Endothelial cell (in vitro differentiated cells): Measurements from ENCODE around the gene CYP8B1. TPM values are rescaled to one million over a fixed set of nuclear protein-coding genes. Genes with fewer than 3 reads are reported as not detected.

Experiments
- DNase-seq: peaks from one replicate; pipeline ENCODE4 v3.0.0; 2021; ENCODE audit warnings: low spot score
- H3K27ac Mint-ChIP-seq: one replicate; pipeline ENCODE4 v1.8.0; 2021; ENCODE audit warnings: mixed read lengths, inconsistent platforms; ENCODE audit not compliant: unreplicated experiment
- H3K27me3 Mint-ChIP-seq: one replicate; pipeline ENCODE4 v1.8.0; 2021; ENCODE audit warnings: mild to moderate bottlenecking, moderate library complexity, mixed read lengths, inconsistent platforms; ENCODE audit not compliant: unreplicated experiment
- H3K36me3 Mint-ChIP-seq: one replicate; pipeline ENCODE4 v1.8.0; 2021; ENCODE audit warnings: mild to moderate bottlenecking, low read depth, mixed read lengths, inconsistent platforms; ENCODE audit not compliant: unreplicated experiment
- H3K4me1 Mint-ChIP-seq: one replicate; pipeline ENCODE4 v1.8.0; 2021; ENCODE audit warnings: mild to moderate bottlenecking, mixed read lengths, inconsistent platforms; ENCODE audit not compliant: unreplicated experiment
- H3K4me3 Mint-ChIP-seq: one replicate; pipeline ENCODE4 v1.8.0; 2021; ENCODE audit warnings: mild to moderate bottlenecking, mixed read lengths, inconsistent platforms; ENCODE audit not compliant: unreplicated experiment
- H3K9me3 Mint-ChIP-seq: one replicate; pipeline ENCODE4 v1.8.0; 2021; ENCODE audit warnings: mixed read lengths, inconsistent platforms; ENCODE audit not compliant: unreplicated experiment
- long read RNA-seq: library from polyadenylated mRNA; unstranded; transcript quantifications from one replicate; pipeline ENCODE4 v2.0.0, GENCODE V29; 2020; ENCODE audit not compliant: unreplicated experiment
- total RNA-seq: library from RNA; stranded (reverse); fragmentation: NEBNext Ultra II Directional; extraction: Animal tissue kit (Norgen Biotek cat#: 25700); gene quantifications from one replicate; pipeline ENCODE4 v1.2.1, GENCODE V29; 2021; ENCODE audit not compliant: unreplicated experiment
- TF ChIP-seq, protein P1 (sequence below): fragments of 200-600 bp; sonication (generic); IDR thresholded peaks from one replicate; pipeline ENCODE4 v1.5.0; 2021; ENCODE audit warnings: antibody characterized with exemption; ENCODE audit not compliant: unreplicated experiment

CYP8B1 gene, protein sequence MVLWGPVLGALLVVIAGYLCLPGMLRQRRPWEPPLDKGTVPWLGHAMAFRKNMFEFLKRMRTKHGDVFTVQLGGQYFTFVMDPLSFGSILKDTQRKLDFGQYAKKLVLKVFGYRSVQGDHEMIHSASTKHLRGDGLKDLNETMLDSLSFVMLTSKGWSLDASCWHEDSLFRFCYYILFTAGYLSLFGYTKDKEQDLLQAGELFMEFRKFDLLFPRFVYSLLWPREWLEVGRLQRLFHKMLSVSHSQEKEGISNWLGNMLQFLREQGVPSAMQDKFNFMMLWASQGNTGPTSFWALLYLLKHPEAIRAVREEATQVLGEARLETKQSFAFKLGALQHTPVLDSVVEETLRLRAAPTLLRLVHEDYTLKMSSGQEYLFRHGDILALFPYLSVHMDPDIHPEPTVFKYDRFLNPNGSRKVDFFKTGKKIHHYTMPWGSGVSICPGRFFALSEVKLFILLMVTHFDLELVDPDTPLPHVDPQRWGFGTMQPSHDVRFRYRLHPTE
- total RNA-seq: not detected
- long read RNA-seq: 0 reads

- no peaks in the 10 kb centered on the region for H3K36me3 Mint-ChIP-seq
- H3K4me1 Mint-ChIP-seq: no peaks in the 10 kb centered on the region
- no peaks in the 10 kb centered on the region for H3K9me3 Mint-ChIP-seq
- H3K4me3 Mint-ChIP-seq: no peak within 1 kb of the TSS
- no peak for DNase-seq
- H3K27ac Mint-ChIP-seq: no peak within 1 kb of the TSS
- H3K27me3 Mint-ChIP-seq: no peaks in the 10 kb centered on the region
- TF ChIP-seq, protein P1, sequence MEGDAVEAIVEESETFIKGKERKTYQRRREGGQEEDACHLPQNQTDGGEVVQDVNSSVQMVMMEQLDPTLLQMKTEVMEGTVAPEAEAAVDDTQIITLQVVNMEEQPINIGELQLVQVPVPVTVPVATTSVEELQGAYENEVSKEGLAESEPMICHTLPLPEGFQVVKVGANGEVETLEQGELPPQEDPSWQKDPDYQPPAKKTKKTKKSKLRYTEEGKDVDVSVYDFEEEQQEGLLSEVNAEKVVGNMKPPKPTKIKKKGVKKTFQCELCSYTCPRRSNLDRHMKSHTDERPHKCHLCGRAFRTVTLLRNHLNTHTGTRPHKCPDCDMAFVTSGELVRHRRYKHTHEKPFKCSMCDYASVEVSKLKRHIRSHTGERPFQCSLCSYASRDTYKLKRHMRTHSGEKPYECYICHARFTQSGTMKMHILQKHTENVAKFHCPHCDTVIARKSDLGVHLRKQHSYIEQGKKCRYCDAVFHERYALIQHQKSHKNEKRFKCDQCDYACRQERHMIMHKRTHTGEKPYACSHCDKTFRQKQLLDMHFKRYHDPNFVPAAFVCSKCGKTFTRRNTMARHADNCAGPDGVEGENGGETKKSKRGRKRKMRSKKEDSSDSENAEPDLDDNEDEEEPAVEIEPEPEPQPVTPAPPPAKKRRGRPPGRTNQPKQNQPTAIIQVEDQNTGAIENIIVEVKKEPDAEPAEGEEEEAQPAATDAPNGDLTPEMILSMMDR: no peak
Observed at GRCh38 chr3:42875325-42876151, at the start of gene CYP8B1. Gene CYP8B1 (minus strand): TSS chr3:42875879. CDS start chr3:42875816, 63 bp downstream.

- Mint-ChIP-seq H3K27ac (no peak overlapping the region), H3K9me3 (no peaks in the 10 kb centered on the region), H3K4me1 (no peaks in the 10 kb centered on the region), H3K36me3 (no peaks in the 10 kb centered on the region), H3K4me3 (no peak overlapping the region), H3K27me3 (peaks cover 7% of the 10 kb centered on the region)
- no peak for DNase-seq
- TF ChIP-seq, protein P1: no peak
Observed at GRCh38 chr3:42923606-42924005, 47.9 kb upstream of the CYP8B1 start.

DNA sequence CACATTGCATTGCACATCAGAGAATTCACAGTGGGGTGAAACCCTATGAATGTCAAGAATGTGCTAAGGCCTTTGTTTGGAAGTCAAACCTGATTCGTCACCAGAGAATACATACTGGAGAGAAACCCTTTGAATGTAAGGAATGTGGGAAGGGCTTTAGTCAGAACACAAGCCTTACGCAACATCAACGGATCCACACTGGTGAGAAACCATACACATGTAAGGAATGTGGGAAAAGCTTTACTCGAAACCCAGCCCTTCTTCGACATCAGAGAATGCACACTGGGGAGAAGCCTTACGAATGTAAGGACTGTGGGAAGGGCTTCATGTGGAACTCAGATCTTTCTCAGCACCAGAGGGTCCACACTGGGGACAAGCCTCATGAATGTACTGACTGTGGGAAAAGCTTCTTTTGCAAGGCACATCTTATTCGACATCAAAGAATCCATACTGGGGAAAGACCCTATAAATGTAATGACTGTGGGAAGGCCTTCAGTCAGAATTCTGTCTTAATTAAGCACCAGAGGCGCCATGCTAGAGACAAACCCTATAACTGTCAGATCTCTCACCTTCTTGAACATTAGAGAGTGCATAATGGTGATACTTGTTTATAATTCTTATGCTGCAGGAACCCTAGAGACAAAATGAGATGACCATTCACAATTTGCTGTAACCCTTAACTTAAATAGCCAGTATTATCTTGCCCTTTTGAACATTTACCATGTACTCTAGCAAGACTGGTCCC, 39.3 kb upstream of the CYP8B1 start:
- H3K9me3 Mint-ChIP-seq: peaks cover 21% of the 10 kb centered on the region
- H3K27me3 Mint-ChIP-seq: no peaks in the 10 kb centered on the region
- no peak overlapping the region for H3K4me3 Mint-ChIP-seq
- H3K36me3 Mint-ChIP-seq: peaks cover 28% of the 10 kb centered on the region
- TF ChIP-seq, protein P1: no peak
- no peak overlapping the region for H3K27ac Mint-ChIP-seq
- H3K4me1 Mint-ChIP-seq: no peaks in the 10 kb centered on the region
- DNase-seq: no peak

- peaks cover 29% of the 10 kb centered on the region for H3K36me3 Mint-ChIP-seq
- no peak for DNase-seq
- peaks cover 21% of the 10 kb centered on the region for H3K9me3 Mint-ChIP-seq
- peaks cover 7% of the 10 kb centered on the region for H3K27me3 Mint-ChIP-seq
- no peak overlapping the region for H3K27ac Mint-ChIP-seq
- TF ChIP-seq, protein P1: no peak
- H3K4me3 Mint-ChIP-seq: no peak overlapping the region
- H3K4me1 Mint-ChIP-seq: no peaks in the 10 kb centered on the region
Observed at GRCh38 chr3:42911551-42911950, 35.9 kb upstream of the CYP8B1 start.
